ENCODE data around the gene ADARB2. TPM values are rescaled to one million over a fixed set of nuclear protein-coding genes. Genes with fewer than 3 reads are reported as not detected.

The ADARB2 gene
- total RNA-seq, 3 donors from 2014 or later (not counting 1 experiment from before 2014, with no cell fraction given) = 0.27 to 0.78 (median 0.40) TPM

- no peaks in the 10 kb centered on the region for H3K9me3 ChIP-seq (ENCODE audit: control insufficient read depth, insufficient read depth, low read length)
- H3K4me1 Mint-ChIP-seq = no peaks in the 10 kb centered on the region
- no peak overlapping the region for H3K27ac ChIP-seq (ENCODE audit: low read length)
- H3K27me3 ChIP-seq (ENCODE audit: control insufficient read depth, insufficient read depth, low read length) = no peaks in the 10 kb centered on the region
- H3K36me3 ChIP-seq (ENCODE audit: control insufficient read depth, insufficient read depth, low read length) = no peaks in the 10 kb centered on the region
- H3K36me3 Mint-ChIP-seq = no peaks in the 10 kb centered on the region
- H3K27ac Mint-ChIP-seq = no peak overlapping the region
- H3K4me1 ChIP-seq (ENCODE audit: control insufficient read depth, insufficient read depth, low read length) = no peaks in the 10 kb centered on the region
- H3K9me3 Mint-ChIP-seq = no peaks in the 10 kb centered on the region
- H3K4me3 Mint-ChIP-seq = no peak overlapping the region
- intact Hi-C loops (cut with micrococcal nuclease) = no loop called here
- TF ChIP-seq CTCF (IDR thresholded peaks at IDR 0.05) = no peak
- no peak overlapping the region for H3K4me3 ChIP-seq (ENCODE audit: low read length)
- peaks cover 0 to 3% of the 10 kb centered on the region in 2 donors for H3K27me3 Mint-ChIP-seq (ENCODE audit: low read depth in 2 of 2)
- ATAC-seq (no peak), DNase-seq (no peak)
- 89% methylated on average over 20 of the region's 20 CpGs for WGBS (ENCODE audit: insufficient coverage)
Measured at GRCh38 chr10:1396297-1396635, 341.1 kb downstream of the ADARB2 start.

GRCh38 chr10:1395481-1396296 lies 341.6 kb downstream of the ADARB2 start:
- ATAC-seq (no peak), DNase-seq (no peak)
- no peak overlapping the region for H3K4me3 Mint-ChIP-seq
- no peaks in the 10 kb centered on the region for H3K36me3 ChIP-seq (ENCODE audit: control insufficient read depth, insufficient read depth, low read length)
- no peaks in the 10 kb centered on the region for H3K9me3 ChIP-seq (ENCODE audit: control insufficient read depth, insufficient read depth, low read length)
- no peak overlapping the region for H3K27ac Mint-ChIP-seq
- no peaks in the 10 kb centered on the region for H3K4me1 ChIP-seq (ENCODE audit: control insufficient read depth, insufficient read depth, low read length)
- H3K9me3 Mint-ChIP-seq = no peaks in the 10 kb centered on the region
- no peaks in the 10 kb centered on the region for H3K4me1 Mint-ChIP-seq
- no peak overlapping the region for H3K27ac ChIP-seq (ENCODE audit: low read length)
- no peaks in the 10 kb centered on the region for H3K36me3 Mint-ChIP-seq
- H3K27me3 ChIP-seq (ENCODE audit: control insufficient read depth, insufficient read depth, low read length) = no peaks in the 10 kb centered on the region
- no peak overlapping the region for H3K4me3 ChIP-seq (ENCODE audit: low read length)
- H3K27me3 Mint-ChIP-seq (ENCODE audit: low read depth in 2 of 2) = peaks cover 0 to 3% of the 10 kb centered on the region in 2 donors
- no peak for TF ChIP-seq CTCF (IDR thresholded peaks at IDR 0.05)
- intact Hi-C loops (cut with micrococcal nuclease) = no loop called here
- WGBS (ENCODE audit: insufficient coverage) = 92% methylated on average over 33 of the region's 33 CpGs

GRCh38 chr10:1395025-1395480 lies 342.3 kb downstream of the ADARB2 start:
- H3K4me1 ChIP-seq (ENCODE audit: control insufficient read depth, insufficient read depth, low read length) = no peaks in the 10 kb centered on the region
- H3K36me3 Mint-ChIP-seq = no peaks in the 10 kb centered on the region
- no peak overlapping the region for H3K4me3 ChIP-seq (ENCODE audit: low read length)
- ATAC-seq = no peak
- 91% methylated on average over 11 of the region's 11 CpGs for WGBS (ENCODE audit: insufficient coverage)
- H3K27ac ChIP-seq (ENCODE audit: low read length) = no peak overlapping the region
- H3K27me3 ChIP-seq (ENCODE audit: control insufficient read depth, insufficient read depth, low read length) = no peaks in the 10 kb centered on the region
- peaks cover 0 to 3% of the 10 kb centered on the region in 2 donors for H3K27me3 Mint-ChIP-seq (ENCODE audit: low read depth in 2 of 2)
- H3K4me3 Mint-ChIP-seq = no peak overlapping the region
- no peaks in the 10 kb centered on the region for H3K9me3 Mint-ChIP-seq
- DNase-seq = no peak
- H3K9me3 ChIP-seq (ENCODE audit: control insufficient read depth, insufficient read depth, low read length) = no peaks in the 10 kb centered on the region
- H3K36me3 ChIP-seq (ENCODE audit: control insufficient read depth, insufficient read depth, low read length) = no peaks in the 10 kb centered on the region
- intact Hi-C loops (cut with micrococcal nuclease) = no loop called here
- TF ChIP-seq CTCF (IDR thresholded peaks at IDR 0.05) = no peak
- H3K4me1 Mint-ChIP-seq = no peaks in the 10 kb centered on the region
- H3K27ac Mint-ChIP-seq = no peak overlapping the region
